Adrenal gland (tissue), 12 donors: ENCODE measurements around the gene PTGS2. TPM values are rescaled to one million over a fixed set of nuclear protein-coding genes. Genes with fewer than 3 reads are reported as not detected.

ENCODE experiments used
- DNase-seq, 7 donors: peaks; one replicate each; pipeline ENCODE4 v3.0.0-alpha.2; 2019 to 2020
- H3K27ac ChIP-seq, 5 donors: fragments of 200-600 bp; sonication (generic) in 4 of 5; 1 replicate in 3 of 5; 2 replicates in 2 of 5; pipeline versions ENCODE4 v1.5.1 to v1.8.0; 2016 to 2020; ENCODE audit warnings: mild to moderate bottlenecking in 1 of 5
- H3K27me3 ChIP-seq: fragments of 200-600 bp; 2 replicates; pipeline ENCODE4 v1.8.0; 2021
- H3K36me3 ChIP-seq, 2 donors: fragments of 200-600 bp; replicated peaks in 1 of 2; 1 replicate in 1 of 2; 2 replicates in 1 of 2; pipeline versions ENCODE4 v1.5.1 to v1.8.0; 2018 to 2022
- H3K4me1 ChIP-seq, 2 donors: fragments of 200-600 bp; replicated peaks in 1 of 2; 1 replicate in 1 of 2; 2 replicates in 1 of 2; pipeline versions ENCODE4 v1.5.1 to v1.8.0; 2018 to 2021
- H3K4me3 ChIP-seq, 4 donors: fragments of 200-600 bp; sonication (generic) in 3 of 4; one replicate each; pipeline ENCODE4 v1.5.1; 2016 to 2018
- H3K9me3 ChIP-seq, 3 donors: fragments of 200-600 bp; sonication (generic) in 1 of 3; replicated peaks in 1 of 3; 1 replicate in 2 of 3; 2 replicates in 1 of 3; pipeline versions ENCODE4 v1.5.1 to v1.8.0; 2016 to 2021
- CTCF ChIP-seq, 6 experiments: fragments of 450-650 bp in 4 of 6; fragments of 200-600 bp in 2 of 6; sonication (generic) in 1 of 6; IDR thresholded peaks; 1 replicate in 5 of 6; 2 replicates in 1 of 6; pipeline versions ENCODE4 v1.5.1 to v1.8.0; 2016 to 2021; ENCODE audit warnings: antibody characterized with exemption in 6 of 6, mild to moderate bottlenecking in 2 of 6, moderate library complexity in 1 of 6
- POLR2A ChIP-seq, 2 donors: fragments of 450-650 bp; IDR thresholded peaks; one replicate each; pipeline ENCODE4 v1.6.1; 2017; ENCODE audit warnings: antibody characterized with exemption in 2 of 2, mild to moderate bottlenecking in 2 of 2, moderate library complexity in 1 of 2
- WGBS, 4 donors: extraction: QIAGEN DNeasy Blood & Tissue Kit in 2 of 4; methylation state at CpG; one replicate each; pipeline versions ENCODE4 v1.1.5 to v1.1.7; 2013 to 2017; 5-methylcytosine and 5-hydroxymethylcytosine counted together
- intact Hi-C, 2 donors: fragments of 100-400 bp; cut with DNase I; formaldehyde crosslinking; loops; one replicate each; pipeline versions ENCODE4 v1.14.1 to v1.15.0; 2022 to 2023
- polyA plus RNA-seq, 3 donors: library from polyadenylated mRNA; stranded (reverse); fragments of 200-250 nt in 2 of 3; fragments of 350-450 nt in 1 of 3; fragmentation: Illumina TruSeq in 1 of 3; extraction: RNeasy Lipid Tissue Mini Kit (QIAGEN cat#74804) in 1 of 3; gene quantifications; one replicate each; pipeline ENCODE4 v1.2.3, GENCODE V29; 2013 to 2014
- total RNA-seq, 9 donors: library from RNA; depleted of rRNA in 4 of 9; stranded (reverse); fragments of >200 nt in 4 of 9; fragments of 120-200 nt in 1 of 9; fragmentation: NEBNext Ultra II Directional in 1 of 9; extraction: Animal tissue kit (Norgen Biotek cat#: 25700) in 1 of 9; gene quantifications; one replicate each; pipeline versions ENCODE4 v1.1.0 to v1.2.4, GENCODE V29; 2013 to 2023
- donor health status: healthy with polysubstance abuse.
- donor health status: Bipolar disorder and iron deficiency.
- donor health status: DM: yes; HTN: yes; CAD: no.
- donor health status: DM: no; HTN: no; CAD: no.
- donor health status: DM: no; HTN: no; CAD: no.
- donor health status: DM: yes; HTN: yes; CAD: no.

The PTGS2 gene
- total and polyA plus RNA-seq, 12 donors: 0.77 to 21.5 (median 3.0) TPM

DNA sequence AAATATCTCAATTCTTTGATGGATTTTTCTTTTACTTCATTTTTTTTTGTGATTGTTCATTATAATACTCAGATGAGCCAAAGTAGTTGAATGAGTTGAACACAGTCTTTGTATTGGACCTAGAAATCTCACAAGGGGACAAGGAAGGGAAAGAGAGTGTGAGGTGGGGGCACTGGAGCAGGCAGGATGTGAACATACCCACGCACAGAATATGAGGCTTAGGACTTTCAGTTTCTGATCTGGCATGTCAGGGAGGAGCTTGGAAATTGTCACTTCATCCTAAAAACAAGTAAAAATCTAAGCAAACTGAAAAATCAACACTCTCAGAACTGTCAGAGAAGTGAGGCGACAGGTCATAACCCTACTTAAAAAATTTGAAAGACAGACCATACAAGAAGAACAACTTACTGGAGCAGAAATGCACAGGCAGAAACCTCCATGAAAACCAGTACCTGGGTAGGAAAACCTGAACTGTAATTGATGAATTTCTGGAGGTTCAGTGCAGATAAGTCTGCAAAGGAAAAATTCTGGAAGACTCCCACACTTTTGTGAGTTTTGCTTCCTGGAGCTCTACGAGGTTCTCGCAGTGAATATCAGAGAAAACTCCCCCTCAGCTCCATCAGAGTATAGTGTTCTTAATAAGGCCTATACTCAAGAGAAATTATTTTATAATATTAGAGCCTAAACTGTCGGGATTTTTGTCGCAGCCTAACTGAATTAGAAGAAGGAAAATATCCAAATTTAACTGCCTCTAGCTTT lies 3.6 kb upstream of the PTGS2 start:
- no peak for DNase-seq
- TF ChIP-seq POLR2A (IDR thresholded peaks at IDR 0.05) (no peak), CTCF (IDR thresholded peaks at IDR 0.05) (no peak)
- Histone ChIP-seq H3K4me3 (no peak overlapping the region), H3K27ac (no peak overlapping the region), H3K4me1 (no peaks in the 10 kb centered on the region), H3K27me3 (no peaks in the 10 kb centered on the region), H3K9me3 (peaks cover 0 to 3% (median 0%) of the 10 kb centered on the region in 3 donors), H3K36me3 (no peaks in the 10 kb centered on the region)
- 71 to 82% (median 75%) methylated on average over 6 of the region's 6 CpGs for WGBS, 4 donors
- intact Hi-C loops: no loop called here

DNA sequence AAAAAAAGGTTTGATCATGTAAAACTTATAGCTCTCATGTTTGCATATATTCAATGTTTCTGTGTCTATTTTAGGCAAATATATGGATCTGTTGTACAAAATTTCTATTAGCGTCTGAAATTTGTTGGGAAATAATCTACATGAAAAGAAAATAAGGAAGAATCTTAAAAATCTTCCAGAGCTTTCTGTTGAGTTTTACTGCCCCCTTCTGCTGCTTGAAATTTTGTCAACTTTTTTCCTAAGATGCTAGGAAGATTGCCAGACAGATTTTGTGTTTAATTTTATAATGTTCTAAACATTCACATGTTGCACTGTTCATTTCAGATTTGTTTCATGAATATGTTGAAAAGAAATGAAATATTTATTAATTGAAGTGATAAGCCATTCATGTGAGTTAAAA lies 2.5 kb upstream of the PTGS2 start:
- H3K4me1 ChIP-seq: no peaks in the 10 kb centered on the region
- peaks cover 0 to 3% (median 0%) of the 10 kb centered on the region in 3 donors for H3K9me3 ChIP-seq
- H3K27me3 ChIP-seq: no peaks in the 10 kb centered on the region
- H3K4me3 ChIP-seq: no peak overlapping the region
- intact Hi-C loops: no loop called here
- 43 to 45% (median 43%) methylated on average over 1 of the region's 1 CpG for WGBS, 4 donors
- no peak for DNase-seq
- H3K36me3 ChIP-seq: no peaks in the 10 kb centered on the region
- TF ChIP-seq POLR2A (IDR thresholded peaks at IDR 0.05) (no peak), CTCF (IDR thresholded peaks at IDR 0.05) (peak in 4 of 6 experiments; percentile 2 to 26 (median 18))
- no peak overlapping the region for H3K27ac ChIP-seq

DNA sequence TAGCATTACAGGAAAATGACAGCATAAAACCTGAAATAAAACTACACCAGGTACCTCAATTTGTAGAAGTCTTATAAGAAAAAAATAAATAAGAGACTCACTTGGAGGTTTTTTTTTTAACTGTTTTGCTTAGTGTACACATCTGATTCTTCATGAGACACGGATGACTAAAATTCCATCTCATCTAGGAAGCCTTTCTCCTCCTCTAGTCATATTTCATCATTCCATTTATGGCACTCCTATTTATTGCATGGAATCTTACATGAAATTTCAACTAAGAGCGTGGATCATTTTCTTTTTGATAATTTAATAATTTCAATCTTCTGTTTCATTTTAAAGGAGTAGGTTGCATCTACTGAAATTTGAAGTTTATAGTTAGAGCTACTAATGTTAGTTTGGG lies 1.6 kb upstream of the PTGS2 start:
- Histone ChIP-seq H3K27ac (no peak overlapping the region), H3K4me3 (peak overlapping the region in 1 of 4 donors; percentile 62), H3K4me1 (no peaks in the 10 kb centered on the region), H3K36me3 (no peaks in the 10 kb centered on the region), H3K9me3 (peaks cover 0 to under 1% (median 0%) of the 10 kb centered on the region in 3 donors), H3K27me3 (no peaks in the 10 kb centered on the region)
- intact Hi-C loops: no loop called here
- TF ChIP-seq CTCF (IDR thresholded peaks at IDR 0.05) (no peak), POLR2A (IDR thresholded peaks at IDR 0.05) (no peak)
- no peak for DNase-seq
- WGBS, 4 donors: 63 to 77% (median 71%) methylated on average over 2 of the region's 2 CpGs

- Histone ChIP-seq H3K36me3 (no peaks in the 10 kb centered on the region), H3K9me3 (no peaks in the 10 kb centered on the region), H3K27me3 (no peaks in the 10 kb centered on the region), H3K4me1 (no peaks in the 10 kb centered on the region), H3K27ac (peak overlapping the region in 4 of 5 donors; percentile 44 to 81 (median 70)), H3K4me3 (peak overlapping the region in 2 of 4 donors; percentile 17 to 62)
- DNase-seq: no peak
- TF ChIP-seq CTCF (IDR thresholded peaks at IDR 0.05): no peak
- no peak for TF ChIP-seq POLR2A (IDR thresholded peaks at IDR 0.05)
- intact Hi-C loops: no loop called here
- 21 to 36% (median 24%) methylated on average over 9 of the region's 9 CpGs for WGBS, 4 donors
Measured at GRCh38 chr1:186681121-186681520, 898 bp upstream of the PTGS2 start.
